GM12878 (cell line): Measurements from ENCODE around the gene SCGB3A1. TPM values are rescaled to one million over a fixed set of nuclear protein-coding genes. Genes with fewer than 3 reads are reported as not detected.

Experiments
- ATAC-seq: fragments of 200-7000 bp; cut with Tn5 transposase; 3 replicates; pipeline ENCODE4 v1.9.1; 2020; ENCODE audit warnings: mild to moderate bottlenecking, moderate library complexity
- BruUV-seq: library from RNA; stranded (reverse); fragments of 400-500 nt; replicated peaks from 2 replicates; lab custom pipeline; 2021; lab: Mats Ljungman, UMichigan
- CTCF ChIA-PET: fragments of 300-600 bp; sonication (Branson Sonifier 250); formaldehyde crosslinking; extraction: SDS; loops from one replicate; lab custom pipeline; 2021; ENCODE audit warnings: inconsistent platforms; lab: Yijun Ruan, JAX
- POLR2A ChIA-PET: fragments of 350-600 bp; formaldehyde crosslinking; extraction: SDS; loops from one replicate; lab custom pipeline; 2021; ENCODE audit warnings: inconsistent platforms; lab: Charles Lee
- RAD21 ChIA-PET: fragments of 300-600 bp; sonication (Branson Sonifier 250); formaldehyde crosslinking; loops from one replicate; lab custom pipeline; 2023; ENCODE audit warnings: antibody characterized with exemption; ENCODE audit not compliant: unreplicated experiment; lab: Charles Lee
- SMC1A ChIA-PET: fragments of 300-600 bp; sonication (Branson Sonifier 250); formaldehyde crosslinking; loops from one replicate; lab custom pipeline; 2023; ENCODE audit not compliant: unreplicated experiment, uncharacterized antibody; lab: Charles Lee
- DNase-seq: peaks from one replicate; pipeline ENCODE4 v3.0.0-alpha.2; 2011; ENCODE audit warnings: low read depth, low spot score
- FAIRE-seq: peaks from 3 replicates; lab custom pipeline; 2011; peaks lifted over from hg19 to GRCh38; lab: Jason Lieb, UNC
- H2AFZ ChIP-seq: 2 replicates; pipeline ENCODE4 v1.6.0; 2011; ENCODE audit warnings: low read depth, low read length, control low read depth; ENCODE audit not compliant: control insufficient read depth
- H3K27ac ChIP-seq: 2 replicates; pipeline ENCODE4 v1.5.1; 2011; ENCODE audit warnings: control low read depth; ENCODE audit not compliant: control insufficient read depth, insufficient read depth
- H3K27me3 ChIP-seq, 2 experiments: replicated peaks in 1 of 2; 2 replicates each; pipeline versions ENCODE4 v1.6.0 to v1.6.1; 2011; ENCODE audit warnings: low read length in 1 of 2; ENCODE audit not compliant: control insufficient read depth in 2 of 2, insufficient read depth in 2 of 2
- H3K36me3 ChIP-seq, 2 experiments: 2 replicates each; pipeline ENCODE4 v1.5.1; 2011; ENCODE audit warnings: low read length in 1 of 2; ENCODE audit not compliant: control insufficient read depth in 2 of 2, insufficient read depth in 2 of 2
- H3K4me1 ChIP-seq: 2 replicates; pipeline ENCODE4 v1.6.1; 2011; ENCODE audit warnings: mild to moderate bottlenecking, low read length, moderate library complexity, mixed read lengths; ENCODE audit not compliant: control insufficient read depth, insufficient read depth
- H3K4me2 ChIP-seq: 2 replicates; pipeline ENCODE4 v1.6.0; 2011; ENCODE audit warnings: control low read depth; ENCODE audit not compliant: control insufficient read depth, insufficient read depth
- H3K4me3 ChIP-seq: fragments of 200-600 bp; sonication (generic); 2 replicates; pipeline ENCODE4 v1.5.1; 2016
- H3K79me2 ChIP-seq: 2 replicates; pipeline ENCODE4 v1.6.0; 2011; ENCODE audit warnings: low read length; ENCODE audit not compliant: control insufficient read depth, insufficient read depth
- H3K9ac ChIP-seq: 2 replicates; pipeline ENCODE4 v1.8.0; 2011; ENCODE audit warnings: low read length, control low read depth, mixed read lengths; ENCODE audit not compliant: control insufficient read depth, insufficient read depth
- H3K9me3 ChIP-seq: replicated peaks from 3 replicates; pipeline ENCODE4 v1.5.1; 2011; ENCODE audit warnings: mild to moderate bottlenecking, low read length; ENCODE audit not compliant: control insufficient read depth, insufficient read depth
- H4K20me1 ChIP-seq: 2 replicates; pipeline ENCODE4 v1.6.0; 2011; ENCODE audit not compliant: control insufficient read depth, insufficient read depth
- ATF2 ChIP-seq: IDR thresholded peaks from 2 replicates; pipeline ENCODE4 v1.6.1; 2012; ENCODE audit warnings: low read length, inconsistent platforms
- BACH1 ChIP-seq: fragments of 450-650 bp; IDR thresholded peaks from 2 replicates; pipeline ENCODE4 v1.6.1; 2017; ENCODE audit warnings: mild to moderate bottlenecking, borderline replicate concordance
- BHLHE40 ChIP-seq, 2 experiments: fragments of 450-650 bp in 1 of 2; IDR thresholded peaks; 2 replicates each; pipeline ENCODE4 v1.6.1; 2011 to 2017; ENCODE audit warnings: low read depth in 2 of 2, borderline replicate concordance in 1 of 2, improper control_type of control experiment in 1 of 2, low read length in 1 of 2, mild to moderate bottlenecking in 1 of 2
- JUND ChIP-seq: IDR thresholded peaks from 2 replicates; pipeline ENCODE4 v1.6.1; 2012; ENCODE audit warnings: low read depth, mild to moderate bottlenecking, low read length, improper control_type of control experiment, moderate library complexity
- PAX8 ChIP-seq: fragments of 450-650 bp; IDR thresholded peaks from 2 replicates; pipeline ENCODE4 v1.6.1; 2017; ENCODE audit warnings: mild to moderate bottlenecking, moderate library complexity
- RAD21 ChIP-seq: IDR thresholded peaks from 2 replicates; pipeline ENCODE4 v1.6.1; 2011; ENCODE audit warnings: mild to moderate bottlenecking, low read depth, low read length, moderate library complexity; ENCODE audit not compliant: insufficient read depth
- USF1 ChIP-seq: IDR thresholded peaks from 2 replicates; pipeline ENCODE4 v1.6.1; 2011; ENCODE audit warnings: borderline replicate concordance, low read depth, mild to moderate bottlenecking, moderate library complexity, mixed read lengths, low read length; ENCODE audit not compliant: insufficient read depth; ENCODE audit errors: extremely low read length
- ZBTB11 ChIP-seq: fragments of 450-650 bp; formaldehyde crosslinking; IDR thresholded peaks from 2 replicates; pipeline ENCODE4 v1.5.0; 2022; ENCODE audit warnings: mild to moderate bottlenecking, missing genetic modification characterization
- WGBS: methylation state at CpG from one replicate; pipeline ENCODE4 v1.1.6; 2016; ENCODE audit warnings: low lambda C conversion rate; ENCODE audit not compliant: insufficient replicate concordance, insufficient coverage; ENCODE audit errors: missing lambda C conversion rate; 5-methylcytosine and 5-hydroxymethylcytosine counted together
- in situ Hi-C: fragments of 300-500 bp; cut with MboI; formaldehyde crosslinking; loops from 9 replicates; pipeline ENCODE4 v1.14.3; 2018; ENCODE audit warnings: mixed read lengths
- intact Hi-C: fragments of 100-400 bp; cut with micrococcal nuclease; formaldehyde crosslinking; loops from one replicate; pipeline ENCODE4 v1.14.2; 2022; ENCODE audit not compliant: unreplicated experiment
- polyA plus RNA-seq, 11 experiments: library from polyadenylated mRNA; depleted of rRNA in 4 of 11; unstranded in 6 of 11; stranded (reverse) in 5 of 11; fragments of >200 nt; fragmentation: Nextera tagmentation in 4 of 11; fragmentation: Illumina TruSeq in 1 of 11; extraction: Ambion mirVana in 4 of 11; extraction: Trizol in 1 of 11; gene quantifications; 1 replicate in 1 of 11; 2 replicates in 10 of 11; pipeline versions ENCODE4 v1.2.1 to v1.2.3, GENCODE V29; 2011 to 2016; ENCODE audit warnings: inconsistent platforms in 2 of 11, missing spikeins in 2 of 11, low read depth in 1 of 11
- total RNA-seq, 4 experiments: library from RNA; depleted of rRNA in 3 of 4; stranded (reverse); fragments of >200 nt in 3 of 4; fragmentation: Illumina TruSeq in 1 of 4; extraction: Trizol in 1 of 4; gene quantifications; 2 replicates each; pipeline versions ENCODE4 v1.2.1 to v1.2.3, GENCODE V29; 2013 to 2021

The SCGB3A1 gene
- total and polyA plus RNA-seq, 10 of the 15 experiments (the other 5 are each of a cell fraction or from before 2014, with no cell fraction given), result 0.46 TPM; not detected in 9

GRCh38 chr5:180629831-180630382 is 38.6 kb upstream of the SCGB3A1 start:
- no TSS peak for BruUV-seq
- Histone ChIP-seq H3K27me3 (no peaks in the 10 kb centered on the region; a peak in 2 of 4 replicates), H3K9me3 (no peaks in the 10 kb centered on the region), H3K4me3 (no peak overlapping the region), H3K79me2 (no peaks in the 10 kb centered on the region), H3K9ac (no peak overlapping the region), H3K4me1 (no peaks in the 10 kb centered on the region), H3K27ac (no peak overlapping the region), H3K4me2 (no peak overlapping the region), H2AFZ (no peak overlapping the region), H4K20me1 (no peaks in the 10 kb centered on the region), H3K36me3 (no peaks in the 10 kb centered on the region)
- DNase-seq, result no peak
- FAIRE-seq, result no peak
- ChIA-PET RAD21 (no interaction called here), SMC1A (no interaction called here), POLR2A (no interaction called here), CTCF (interaction anchor here (1.0 kb wide), 1 partner anchor 23 kb away, joined by 3 read pairs; no protein-coding TSS in a partner anchor)
- ATAC-seq, result no peak
- intact Hi-C loops (no loop called here), in situ Hi-C loops (no loop called here)
- TF ChIP-seq PAX8 (no peak), ZBTB11 (CRISPR knock-in tag) (no peak), BHLHE40 (IDR thresholded peaks at IDR 0.05; ENCODE audit: borderline replicate concordance in 1 of 2, low read depth in 2 of 2, low read length in 1 of 2) (no peak), JUND (no peak), BACH1 (no peak), USF1 (no peak), ATF2 (no peak), RAD21 (no peak)
- WGBS, result 43% methylated on average over 12 of the region's 25 CpGs
